GM19324 (cell line): ENCODE data around the gene ATR.
"Not testable (repeated sequence)": the region's sequence is repeated elsewhere in the genome, so short reads cannot be mapped to it uniquely, and the experiment has no call there.

ENCODE experiments used
- ATAC-seq: cut with Tn5 transposase; IDR thresholded peaks from one replicate; pipeline ENCODE4 v1.9.1; 2021; ENCODE audit warnings: mild to moderate bottlenecking, moderate library complexity; ENCODE audit not compliant: unreplicated experiment, low FRiP score

The ATR gene

DNA sequence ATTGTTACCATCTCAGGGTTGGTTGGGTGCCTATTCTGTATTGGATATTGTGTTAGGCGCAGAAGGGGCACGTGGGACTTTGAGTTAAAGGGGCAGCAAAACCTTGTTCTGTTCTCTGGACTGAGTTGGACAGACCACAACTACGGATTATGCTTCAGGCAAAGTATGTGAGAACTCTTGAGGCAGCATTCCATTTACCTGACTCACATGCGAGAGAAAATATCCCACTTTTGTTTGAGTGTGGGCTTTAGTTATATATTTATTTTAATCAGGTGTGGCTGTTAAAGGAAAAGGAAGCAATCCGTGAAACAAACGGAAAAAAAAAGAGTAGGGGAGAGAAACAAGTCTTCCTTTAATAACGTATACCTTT, 17.0 kb upstream of the ATR start:
- no peak for ATAC-seq

DNA sequence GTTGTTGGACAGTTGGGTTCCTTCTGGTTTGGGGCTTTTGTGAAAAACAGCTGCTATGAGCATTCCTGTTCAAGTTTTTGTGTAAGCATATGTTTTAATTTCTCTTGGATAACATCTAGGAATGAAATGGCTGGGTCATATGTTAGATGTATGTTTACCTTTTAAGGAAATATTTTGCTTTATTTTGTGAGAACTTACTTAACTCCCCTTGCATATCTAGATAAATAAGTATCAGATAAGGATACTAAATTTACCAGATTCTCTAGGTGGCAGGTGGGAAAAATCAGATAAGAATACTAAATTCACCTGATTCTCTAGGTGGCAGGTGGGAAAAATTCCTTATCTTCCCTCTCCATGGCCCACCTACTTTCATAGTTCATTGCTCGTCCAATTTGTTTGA, 16.6 kb upstream of the ATR start:
- ATAC-seq: no peak

DNA sequence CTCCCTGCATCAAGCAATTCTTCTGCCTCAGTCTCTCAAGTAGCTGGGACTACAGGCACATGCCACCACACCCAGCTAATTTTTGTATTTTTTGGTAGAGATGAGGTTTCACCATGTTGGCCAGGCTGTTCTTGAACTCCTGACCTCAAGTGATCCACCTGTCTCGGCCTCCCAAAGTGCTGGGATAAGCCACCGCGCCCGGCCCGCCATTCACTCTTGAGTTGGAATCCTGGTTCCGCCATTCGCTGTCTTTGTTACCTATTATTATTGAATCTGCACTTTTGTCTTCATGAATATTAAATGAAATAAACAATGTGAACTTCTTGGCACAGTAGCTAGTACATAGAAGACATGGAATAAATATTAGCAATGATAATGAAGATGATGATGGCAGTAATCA, 13.7 kb upstream of the ATR start:
- ATAC-seq: not testable (repeated sequence)

DNA sequence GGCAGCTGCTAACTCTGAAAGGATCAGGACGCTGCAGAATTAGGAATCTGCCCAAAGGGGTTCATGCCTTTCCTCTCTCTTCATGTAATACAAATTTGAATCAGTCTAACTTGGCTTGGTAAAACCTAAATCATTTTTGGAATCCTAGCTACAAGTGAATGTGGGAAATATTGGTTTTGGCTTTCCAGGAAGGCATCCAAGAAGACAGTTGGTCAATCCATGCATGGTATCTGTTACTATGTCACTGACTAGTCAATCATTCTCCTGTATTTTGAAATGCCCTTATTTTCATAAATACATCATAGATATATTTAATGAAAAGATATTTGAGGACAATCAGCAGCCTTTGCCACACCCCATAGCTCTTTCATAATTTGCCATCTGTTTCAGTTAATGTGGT, 10.2 kb upstream of the ATR start:
- no peak for ATAC-seq

DNA sequence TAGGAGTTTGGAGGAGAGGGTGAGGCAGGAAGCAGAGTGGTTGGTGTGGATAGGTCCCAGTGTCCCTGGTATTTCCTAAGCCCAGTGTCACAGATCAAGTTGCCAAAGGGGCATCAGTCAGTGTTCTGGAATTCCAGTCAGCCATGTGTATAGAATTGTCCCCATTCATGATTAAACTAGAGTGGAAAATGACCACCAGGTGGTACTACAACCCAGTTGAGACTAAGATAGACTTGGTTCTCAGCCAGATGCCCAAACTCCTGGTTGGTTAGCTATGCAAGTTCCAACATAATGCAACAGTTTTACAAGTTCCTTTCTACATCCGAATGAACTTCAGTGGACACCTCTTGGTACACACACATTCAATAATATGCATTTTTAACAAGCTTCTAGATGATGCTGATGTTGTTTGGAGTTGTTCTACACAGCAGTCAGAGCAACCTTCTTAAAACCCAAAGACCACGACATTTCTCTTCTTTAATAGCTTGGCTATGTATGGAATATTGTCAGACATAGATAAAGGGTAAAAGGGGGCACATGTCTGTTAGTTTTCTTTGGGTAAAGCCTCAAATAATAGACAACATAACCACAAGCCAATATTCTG, 8.4 kb upstream of the ATR start:
- no peak for ATAC-seq

DNA sequence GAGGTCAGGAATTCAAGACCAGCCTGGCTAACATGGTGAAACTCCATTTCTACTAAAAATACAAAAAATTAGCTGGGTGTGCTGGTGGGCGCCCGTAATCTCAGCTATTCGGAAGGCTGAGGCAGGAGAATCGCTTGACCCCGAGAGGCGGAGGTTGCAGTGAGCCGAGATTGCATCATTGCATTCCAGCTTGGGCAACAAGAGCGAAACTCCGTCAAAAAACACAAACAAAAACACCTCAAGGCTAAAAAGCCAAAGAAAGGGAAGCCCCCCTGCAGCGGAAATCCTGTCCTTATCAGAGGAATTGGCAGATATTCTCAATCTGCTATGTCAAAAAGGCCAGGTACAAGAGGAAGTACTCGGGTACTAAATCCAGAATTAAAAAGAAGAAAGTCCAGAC, 2.5 kb upstream of the ATR start:
- not testable (repeated sequence) for ATAC-seq

DNA sequence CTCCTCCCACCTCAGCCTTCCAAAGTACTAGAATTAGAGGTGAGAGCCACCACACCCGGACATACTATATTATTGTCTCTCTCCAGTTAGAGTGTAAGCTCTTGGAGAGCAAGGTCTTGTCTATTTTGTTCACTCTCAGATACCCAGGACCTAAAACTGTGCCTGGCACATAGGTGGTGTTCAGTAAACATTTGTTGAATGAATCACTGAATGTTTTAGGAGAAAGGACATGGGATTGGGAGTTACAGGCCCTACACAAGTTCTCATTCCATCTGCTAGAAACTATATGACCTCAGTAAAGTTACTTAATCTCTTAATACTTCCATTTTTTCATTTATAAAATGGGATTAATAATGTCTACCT, 1.5 kb upstream of the ATR start:
- ATAC-seq: no peak

DNA sequence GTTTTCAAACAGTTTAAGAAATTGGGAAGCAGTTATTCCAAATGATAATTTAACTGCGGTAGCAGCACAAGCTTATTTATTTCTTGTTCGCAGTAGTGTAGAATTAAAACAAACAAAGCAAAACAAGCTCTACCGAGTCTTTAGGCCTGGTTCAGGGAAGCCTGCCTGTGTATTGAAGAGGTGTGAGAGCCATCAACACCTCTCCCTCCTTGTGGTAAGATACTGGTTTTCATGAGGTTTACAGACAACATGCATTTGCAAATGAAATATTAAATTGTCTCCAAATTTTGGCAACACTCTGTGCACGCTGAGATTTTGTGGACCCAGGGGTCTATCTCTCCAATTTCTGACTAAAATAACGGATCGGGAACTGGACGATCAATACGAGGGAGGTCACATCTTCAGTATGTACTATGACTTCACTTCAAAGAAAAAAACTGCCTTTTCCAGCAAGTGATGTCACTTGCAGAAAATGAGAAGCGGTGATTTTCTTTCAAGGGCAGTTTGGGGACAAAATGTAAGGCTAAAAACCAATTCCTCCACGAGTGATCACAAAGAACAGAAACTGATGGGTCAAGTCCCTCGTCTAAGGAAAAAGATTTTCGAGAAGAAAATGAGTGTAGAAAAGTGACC, 721 bp downstream of the ATR start:
- no peak for ATAC-seq

DNA sequence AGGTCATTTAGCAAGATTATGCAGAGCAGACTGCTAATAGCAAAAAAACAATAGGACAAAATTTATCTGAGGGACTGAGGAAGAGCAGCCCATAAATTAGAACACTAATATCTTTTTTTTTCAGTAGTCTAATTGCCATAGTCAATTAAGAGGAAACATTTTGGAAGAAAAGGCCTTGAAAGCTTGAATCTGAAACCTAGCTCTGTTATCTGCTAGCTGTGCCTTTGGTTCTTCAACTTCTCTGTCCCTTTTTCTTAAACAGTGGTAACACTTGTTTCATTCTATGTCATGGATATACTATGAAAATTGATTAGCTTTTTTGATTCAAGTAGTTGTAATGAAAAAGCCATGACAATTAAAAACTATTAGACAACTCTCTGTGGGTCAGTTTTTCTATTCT, 1.7 kb downstream of the ATR start:
- ATAC-seq: no peak

DNA sequence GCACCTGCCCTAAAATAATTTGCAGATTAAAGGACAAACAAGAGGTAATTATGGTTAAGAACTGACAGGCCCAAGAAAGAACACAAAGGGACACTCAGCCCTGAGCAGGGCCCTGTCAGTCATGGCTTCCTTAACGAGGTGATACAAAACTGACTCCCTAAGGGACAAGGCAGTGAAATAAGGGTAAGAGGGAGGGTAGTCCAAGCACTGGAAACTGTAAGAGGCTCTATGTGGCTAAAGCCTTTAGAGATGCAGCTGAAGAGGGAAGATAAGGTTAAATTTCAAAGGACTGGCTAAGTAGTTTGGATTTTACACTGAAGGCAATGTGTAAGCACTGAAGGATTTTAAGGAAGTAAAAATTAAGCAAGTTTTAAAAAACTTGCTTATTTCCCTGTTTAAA, 3.9 kb downstream of the ATR start:
- no peak for ATAC-seq

DNA sequence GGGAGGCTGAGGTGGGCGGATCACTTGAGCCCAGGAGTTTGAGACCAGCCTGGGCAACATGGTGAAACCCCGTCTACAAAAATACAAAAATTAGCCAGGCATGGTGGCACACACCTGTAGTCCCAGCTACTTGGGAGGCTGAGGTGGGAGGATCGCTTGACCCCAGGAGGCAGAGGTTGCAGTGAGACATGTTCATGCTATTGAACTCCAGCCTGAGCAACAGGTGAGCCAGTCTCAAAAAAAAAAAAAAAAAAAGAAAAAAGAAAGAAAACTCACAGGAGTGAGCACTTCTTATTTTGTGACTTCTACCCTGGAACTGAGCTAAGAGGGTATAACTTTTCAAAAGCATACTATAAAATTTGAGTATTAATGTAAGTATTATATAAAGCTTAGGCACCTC, 4.3 kb downstream of the ATR start:
- not testable (repeated sequence) for ATAC-seq

DNA sequence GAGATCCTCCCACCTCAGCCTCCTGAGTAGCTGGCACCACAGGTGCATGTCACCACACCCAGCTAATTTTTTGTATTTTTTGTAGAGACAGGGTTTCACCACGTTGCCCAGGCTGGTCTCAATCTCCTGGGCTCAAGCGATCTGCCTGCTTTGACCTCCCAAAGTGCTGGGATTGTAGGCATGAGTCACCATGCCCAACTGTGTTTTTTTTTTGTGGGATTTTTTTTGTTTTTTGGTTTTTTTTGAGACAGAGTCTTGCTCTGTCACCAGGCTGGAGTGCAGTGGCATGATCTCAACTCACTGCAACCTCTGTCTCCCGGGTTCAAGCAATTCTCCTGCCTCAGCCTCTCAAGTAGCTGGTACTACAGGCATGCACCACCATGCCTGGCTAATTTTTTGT, 9.1 kb downstream of the ATR start:
- ATAC-seq: not testable (repeated sequence)

DNA sequence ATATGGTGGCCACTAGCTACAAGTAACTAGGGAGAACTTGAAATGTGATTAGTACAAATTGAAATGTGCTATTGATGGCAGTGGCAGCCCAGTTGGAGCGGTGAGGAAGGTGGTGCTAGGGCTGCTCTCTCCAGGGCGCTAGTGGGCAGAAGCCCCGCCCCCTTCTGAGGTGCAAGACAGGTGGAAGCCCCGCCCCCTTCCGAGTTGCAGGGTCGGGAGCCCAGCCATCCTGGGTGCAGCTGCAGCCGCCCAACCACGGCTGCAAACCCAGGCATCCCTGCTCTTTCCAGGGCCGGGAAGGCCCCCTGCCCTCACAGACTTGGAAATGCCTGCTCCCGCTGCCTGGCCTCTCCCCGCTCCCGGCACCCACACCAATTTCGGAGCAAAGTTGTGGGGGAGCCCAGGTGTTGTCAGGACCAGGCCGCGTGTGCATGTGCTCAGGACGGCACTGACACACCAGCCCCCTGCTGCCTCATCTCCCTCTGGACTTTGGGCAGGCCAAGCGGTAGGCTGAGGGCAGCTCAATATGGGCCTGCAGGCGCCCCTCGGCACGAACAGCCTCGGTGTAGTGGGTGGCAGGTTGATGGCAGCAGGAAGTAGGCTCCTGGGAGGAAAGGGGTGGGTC, 10.0 kb downstream of the ATR start:
- ATAC-seq: no peak

DNA sequence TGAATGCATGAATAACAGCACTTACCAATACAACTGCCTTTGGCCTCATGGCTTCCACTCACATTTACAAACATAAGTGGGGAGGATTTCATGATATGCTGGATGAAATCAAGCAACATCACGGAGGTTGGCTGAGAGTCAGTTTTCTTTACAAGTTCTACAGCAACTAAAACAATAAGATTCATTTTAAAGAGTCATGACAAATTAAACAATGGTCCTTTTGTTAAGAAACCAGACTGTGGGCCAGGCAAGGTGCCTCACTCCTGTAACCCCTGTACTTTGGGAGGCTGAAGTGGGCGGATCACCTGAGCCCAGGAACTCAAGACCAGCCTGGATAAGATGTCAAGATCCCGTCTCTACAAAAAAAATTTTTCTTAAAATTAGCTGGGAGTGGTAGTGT, 12.4 kb downstream of the ATR start:
- no peak for ATAC-seq

DNA sequence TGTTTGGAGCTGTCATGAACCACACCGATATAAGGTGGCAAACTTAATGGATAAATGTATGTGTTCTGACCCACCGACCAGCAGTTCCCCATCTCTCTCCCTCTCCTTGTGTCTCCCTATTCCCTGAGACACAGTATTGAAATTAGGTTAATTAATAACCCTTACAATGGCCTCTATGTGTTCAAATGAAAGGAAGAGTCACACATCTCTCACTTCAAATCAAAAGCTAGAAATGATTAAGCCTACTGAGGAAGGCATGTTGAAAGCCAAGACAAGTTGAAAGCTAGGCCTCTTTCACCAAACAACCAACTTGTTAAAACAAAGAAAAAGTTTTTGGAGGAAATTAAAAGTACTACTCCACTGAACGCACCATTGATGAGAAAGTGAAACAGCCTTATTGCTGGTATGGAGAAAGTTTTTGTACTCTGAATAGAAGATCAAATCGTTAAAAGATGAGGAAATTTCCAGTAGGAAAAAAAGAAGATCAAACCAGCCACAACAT, 15.0 kb downstream of the ATR start:
- no peak for ATAC-seq

DNA sequence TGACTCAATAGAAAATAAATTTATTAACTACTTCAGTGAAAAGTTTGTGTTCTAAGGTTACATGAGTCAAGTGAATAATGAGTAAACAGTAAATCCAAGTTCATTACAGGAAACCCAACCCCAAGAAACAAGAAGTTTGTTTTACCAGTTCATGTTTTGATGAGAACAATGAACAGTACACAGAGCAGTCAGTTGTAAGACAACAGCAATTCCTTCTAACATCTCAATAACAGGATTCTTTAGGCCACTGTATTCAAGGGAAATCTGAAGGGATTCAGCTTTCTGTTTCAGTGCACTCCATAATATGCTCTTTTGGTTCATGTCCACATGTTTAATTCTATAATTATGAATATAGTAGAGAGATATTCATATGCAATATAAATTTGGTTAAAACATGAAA, 18.4 kb downstream of the ATR start:
- no peak for ATAC-seq

DNA sequence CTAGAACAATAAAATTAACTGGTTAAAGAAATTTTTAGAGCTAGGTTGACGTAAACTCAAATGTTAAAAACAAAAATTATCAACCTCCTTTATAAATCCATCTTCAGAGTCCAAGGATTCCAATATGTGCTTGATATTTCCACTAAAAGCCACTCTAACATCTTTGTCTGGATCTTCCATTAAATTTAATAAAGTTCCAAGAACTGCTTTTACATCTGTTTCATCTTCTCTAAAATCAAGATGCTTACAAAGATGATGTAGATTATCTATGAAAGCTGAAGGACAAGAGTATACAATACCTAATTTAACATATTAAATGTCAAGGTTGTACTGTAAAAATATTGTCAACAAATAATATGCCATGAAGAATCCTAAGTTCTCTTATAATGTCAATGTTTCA, 24.8 kb downstream of the ATR start:
- ATAC-seq: no peak

DNA sequence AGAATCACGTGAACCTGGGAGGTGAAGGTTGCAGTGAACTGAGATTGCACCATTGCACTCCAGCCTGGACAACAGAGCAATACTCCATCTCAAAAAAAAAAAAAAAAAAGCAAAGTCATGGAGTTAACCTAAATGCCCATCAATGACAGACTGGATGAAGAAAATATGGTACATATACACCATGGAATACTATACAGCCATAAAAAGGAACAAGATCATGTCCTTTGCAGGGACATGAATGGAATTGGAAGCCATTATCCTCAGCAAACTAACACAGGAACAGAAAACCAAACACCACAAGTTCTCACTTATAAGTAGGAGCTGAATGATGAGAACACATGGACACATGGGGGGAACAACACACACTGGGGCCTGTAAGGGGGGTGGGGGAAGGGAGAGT, 26.0 kb downstream of the ATR start:
- not testable (repeated sequence) for ATAC-seq

DNA sequence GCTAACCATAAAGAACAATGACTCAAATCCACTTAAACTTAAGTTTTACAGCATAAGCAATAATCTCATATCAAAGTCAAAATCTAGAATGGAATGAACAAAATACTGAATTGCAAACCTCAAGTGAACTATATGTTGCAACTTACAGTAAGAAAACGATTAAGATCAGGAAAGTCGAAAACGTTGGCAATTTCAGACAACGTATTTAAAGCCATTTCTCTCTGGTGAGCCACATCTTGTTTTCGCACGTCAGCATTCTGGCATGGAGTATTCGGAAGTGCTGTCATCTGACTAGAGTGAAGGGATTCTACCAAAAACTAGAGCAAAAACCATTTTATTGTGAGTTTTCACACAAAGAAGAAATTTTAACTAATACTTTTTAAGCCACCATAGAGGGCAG, 28.5 kb downstream of the ATR start:
- no peak for ATAC-seq

DNA sequence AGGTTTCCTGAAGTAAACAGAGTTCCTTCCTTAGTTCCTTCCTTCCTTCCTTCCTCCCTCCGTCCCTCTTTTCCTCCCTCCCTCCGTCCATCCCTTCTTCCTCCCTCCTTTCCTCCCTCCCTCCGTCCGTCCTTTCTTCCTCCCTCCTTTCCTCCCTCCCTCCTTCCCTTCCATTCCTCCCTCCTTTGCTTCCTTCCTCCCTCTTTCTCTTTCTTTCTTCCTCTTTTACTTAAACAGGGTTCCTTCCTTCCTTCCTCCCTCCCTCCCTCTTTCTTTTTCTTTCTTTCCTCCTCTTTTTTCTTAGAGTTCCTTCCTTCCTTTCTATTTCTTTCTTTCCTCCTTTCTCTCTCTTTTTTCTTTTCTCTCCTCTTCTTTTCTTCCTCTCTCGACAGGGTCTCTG, 35.2 kb downstream of the ATR start:
- no peak for ATAC-seq

DNA sequence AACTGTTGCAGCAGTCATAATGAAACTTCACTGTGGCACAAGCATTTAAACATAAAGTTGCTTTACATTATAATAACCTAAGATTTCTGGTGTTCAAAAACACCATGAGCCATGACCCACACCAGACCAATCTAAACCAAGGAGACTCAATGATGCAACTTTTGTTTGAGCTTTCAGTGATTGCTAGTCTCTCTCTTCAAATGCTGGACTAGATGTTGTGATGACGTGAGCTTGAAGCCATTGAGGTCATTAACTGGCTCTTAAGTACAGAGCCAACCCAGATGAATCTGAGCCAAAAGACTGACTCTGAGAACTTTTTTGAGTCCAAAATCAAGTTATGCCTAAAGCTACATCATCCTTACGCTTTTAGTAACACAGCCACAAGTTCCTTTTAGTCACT, 36.5 kb downstream of the ATR start:
- no peak for ATAC-seq

DNA sequence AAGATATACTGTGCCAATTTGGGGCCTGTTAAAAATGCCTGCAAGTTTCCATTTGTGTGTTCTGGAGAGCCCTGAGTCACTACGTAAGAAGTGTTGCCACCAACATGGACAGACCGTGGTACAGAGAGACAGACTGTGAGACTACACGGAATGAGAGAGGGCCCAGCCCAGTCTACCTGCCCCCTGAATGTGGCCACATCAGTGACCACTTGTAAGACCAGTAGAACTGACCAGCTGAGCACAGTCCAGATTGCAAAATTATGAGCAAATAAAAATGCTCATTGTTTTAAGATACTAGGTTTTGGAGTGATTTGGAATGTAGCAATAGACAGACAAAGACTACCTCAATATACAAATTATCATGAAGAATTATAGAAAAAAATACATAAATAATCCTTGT, 42.0 kb downstream of the ATR start:
- no peak for ATAC-seq
